Measurements from ENCODE around the gene PTGR2.
"Not testable (repeated sequence)": the region's sequence is repeated elsewhere in the genome, so short reads cannot be mapped to it uniquely, and the experiment has no call there.

PTGR2 gene

GRCh38 chr14:73887694-73888459, 36.2 kb downstream of the PTGR2 start:
- DNase-seq, result no peak

GRCh38 chr14:73888460-73888725, 36.8 kb downstream of the PTGR2 start:
- no peak for DNase-seq

- no peak for DNase-seq
Measured at GRCh38 chr14:73888971-73889370, 37.3 kb downstream of the PTGR2 start.

GRCh38 chr14:73889376-73889775, 37.7 kb downstream of the PTGR2 start:
- no peak for DNase-seq

GRCh38 chr14:73894180-73894687, 42.6 kb downstream of the PTGR2 start:
- not testable (repeated sequence) for DNase-seq

- no peak for DNase-seq
Measured at GRCh38 chr14:73895939-73896338, 44.3 kb downstream of the PTGR2 start.

- no peak for DNase-seq
Measured at GRCh38 chr14:73896521-73896920, 44.9 kb downstream of the PTGR2 start.

GRCh38 chr14:73903028-73903427, 51.4 kb downstream of the PTGR2 start:
- DNase-seq, result no peak

GRCh38 chr14:73909681-73910080, 58.0 kb downstream of the PTGR2 start:
- DNase-seq, result no peak

- no peak for DNase-seq
Measured at GRCh38 chr14:73913256-73913655, 61.6 kb downstream of the PTGR2 start.

- no peak for DNase-seq
Measured at GRCh38 chr14:73916324-73916723, 64.7 kb downstream of the PTGR2 start.

GRCh38 chr14:73919457-73919856, 67.8 kb downstream of the PTGR2 start:
- DNase-seq, result not testable (repeated sequence)

- no peak for DNase-seq
Measured at GRCh38 chr14:73924337-73924736, 72.7 kb downstream of the PTGR2 start.
